Heart left ventricle (tissue), 16 donors: ENCODE data around the gene TNS3. TPM values are rescaled to one million over a fixed set of nuclear protein-coding genes. Genes with fewer than 3 reads are reported as not detected.
A peak's percentile ranks its signal among the peaks of the same experiment; 100 is the strongest.

Experiments
- ATAC-seq, 4 donors: fragments of 200-7000 bp; cut with Tn5 transposase; one replicate each; pipeline ENCODE4 v1.9.1; 2020 to 2022; ENCODE audit warnings: moderate library complexity in 4 of 4, mild to moderate bottlenecking in 3 of 4, moderate number of reproducible peaks in 1 of 4
- DNase-seq, 5 donors: peaks; one replicate each; pipeline ENCODE4 v3.0.0-alpha.2; 2020
- H3K27ac ChIP-seq, 12 donors: fragments of 200-600 bp; sonication (generic) in 4 of 12; one replicate each; pipeline versions ENCODE4 v1.5.0 to v1.8.0; 2016 to 2022; ENCODE audit warnings: mild to moderate bottlenecking in 2 of 12
- H3K27me3 ChIP-seq, 9 donors: fragments of 200-600 bp; sonication (generic) in 2 of 9; one replicate each; pipeline versions ENCODE4 v1.5.1 to v1.8.0; 2016 to 2022; ENCODE audit warnings: mild to moderate bottlenecking in 3 of 9
- H3K36me3 ChIP-seq, 9 donors: fragments of 200-600 bp; sonication (generic) in 2 of 9; one replicate each; pipeline versions ENCODE4 v1.5.0 to v1.8.0; 2018 to 2022; ENCODE audit warnings: mild to moderate bottlenecking in 2 of 9
- H3K4me1 ChIP-seq, 12 donors: fragments of 200-600 bp; sonication (generic) in 4 of 12; one replicate each; pipeline versions ENCODE4 v1.5.0 to v1.8.0; 2016 to 2022; ENCODE audit warnings: mild to moderate bottlenecking in 3 of 12
- H3K4me3 ChIP-seq, 12 donors: fragments of 200-600 bp; sonication (generic) in 4 of 12; one replicate each; pipeline versions ENCODE4 v1.5.0 to v1.8.0; 2017 to 2022; ENCODE audit warnings: mild to moderate bottlenecking in 9 of 12, moderate library complexity in 4 of 12
- H3K9me3 ChIP-seq, 12 donors: fragments of 200-600 bp; sonication (generic) in 4 of 12; one replicate each; pipeline versions ENCODE4 v1.5.0 to v1.8.0; 2016 to 2022; ENCODE audit warnings: mild to moderate bottlenecking in 1 of 12
- CTCF ChIP-seq, 12 donors: fragments of 200-600 bp; sonication (generic) in 4 of 12; IDR thresholded peaks; one replicate each; pipeline versions ENCODE4 v1.5.0 to v1.8.0; 2018 to 2022; ENCODE audit warnings: antibody characterized with exemption in 12 of 12, mild to moderate bottlenecking in 5 of 12
- POLR2A ChIP-seq, 2 donors: fragments of 450-650 bp; IDR thresholded peaks; one replicate each; pipeline ENCODE4 v1.6.1; 2017; ENCODE audit warnings: antibody characterized with exemption in 2 of 2, mild to moderate bottlenecking in 2 of 2, moderate library complexity in 2 of 2
- WGBS, 4 donors: extraction: QIAGEN DNeasy Blood & Tissue Kit in 2 of 4; methylation state at CpG; one replicate each; pipeline versions ENCODE4 v1.1.5 to v1.1.7; 2013 to 2018; 5-methylcytosine and 5-hydroxymethylcytosine counted together
- intact Hi-C, 10 donors: fragments of 100-400 bp; cut with DNase I; formaldehyde crosslinking; loops; one replicate each; pipeline versions ENCODE4 v1.11.1 to v1.14.2; 2022
- polyA plus RNA-seq, 2 donors: library from polyadenylated mRNA; stranded (reverse); fragments of 200-250 nt; gene quantifications; one replicate each; pipeline ENCODE4 v1.2.3, GENCODE V29; 2013
- total RNA-seq, 9 donors: library from RNA; depleted of rRNA in 2 of 9; stranded (reverse); fragments of >200 nt in 2 of 9; fragmentation: NEBNext Ultra II Directional in 3 of 9; extraction: Animal tissue kit (Norgen Biotek cat#: 25700) in 3 of 9; gene quantifications; one replicate each; pipeline versions ENCODE4 v1.1.0 to v1.2.4, GENCODE V29; 2016 to 2023
- donor health status: ischemic (EF 13 %, LVEDD 7.1; RV severe dilation, severe dysfunction).
- donor health status: healthy with polysubstance abuse.
- donor health status: DM: no; HTN: yes; CAD: no.
- donor health status: DM: no; HTN: no; CAD: no.
- donor health status: ischemic (EF 25% LVEDD 6.9; RV normal size, moderate dysfunction).
- donor health status: ischemic (EF 25% LVEDD 5.7; RV mildly dilated, moderate dysfunction).
- donor health status: healthy.
- donor health status: DM: yes; HTN: yes; CAD: no.
- donor health status: ischemic (EF 35%, LVEDD 5.7; RV mildly dilated, moderate dysfunction).
- donor health status: nonischemic (EF 11% LVEDD 7.7; RV severe dilation, severe dysfunction).
- donor health status: DM: yes; HTN: yes; CAD: no.
- donor health status: PGD.
- donor health status: ischemic (EF 29% LVEDD 5.4; RV normal size, mild dysfunction).
- donor health status: nonischemic (EF 23%, LVEDD 6.1; RV moderate dilation, normal function).

Gene TNS3
- total and polyA plus RNA-seq, 11 donors = 10.1 to 116 (median 32.7) TPM

GRCh38 chr7:47540387-47541350 is 41.2 kb downstream of the TNS3 start:
- intact Hi-C loops = no loop called here
- peaks cover 0 to 24% (median 7%) of the 10 kb centered on the region in 12 donors for H3K4me1 ChIP-seq
- 67 to 80% (median 75%) methylated on average over 22 of the region's 22 CpGs for WGBS, 4 donors
- no peak for DNase-seq
- no peaks in the 10 kb centered on the region for H3K36me3 ChIP-seq
- peak in 1 of 4 donors; percentile 11 for ATAC-seq
- no peaks in the 10 kb centered on the region for H3K27me3 ChIP-seq
- H3K27ac ChIP-seq = no peak overlapping the region
- no peak overlapping the region for H3K4me3 ChIP-seq
- H3K9me3 ChIP-seq = no peaks in the 10 kb centered on the region
- TF ChIP-seq POLR2A (IDR thresholded peaks at IDR 0.05) (no peak), CTCF (IDR thresholded peaks at IDR 0.05) (no peak)

GRCh38 chr7:47540053-47540386 is 41.9 kb downstream of the TNS3 start:
- WGBS, 4 donors = 88 to 92% (median 89%) methylated on average over 4 of the region's 4 CpGs

GRCh38 chr7:47539398-47540052 is 42.4 kb downstream of the TNS3 start:
- no peaks in the 10 kb centered on the region for H3K36me3 ChIP-seq
- H3K27ac ChIP-seq = no peak overlapping the region
- TF ChIP-seq POLR2A (IDR thresholded peaks at IDR 0.05) (no peak), CTCF (IDR thresholded peaks at IDR 0.05) (no peak)
- intact Hi-C loops = no loop called here
- H3K4me3 ChIP-seq = no peak overlapping the region
- peaks cover 0 to 24% (median 8%) of the 10 kb centered on the region in 12 donors for H3K4me1 ChIP-seq
- ATAC-seq (no peak), DNase-seq (no peak)
- WGBS, 4 donors = 95 to 96% (median 96%) methylated on average over 9 of the region's 9 CpGs
- H3K27me3 ChIP-seq = no peaks in the 10 kb centered on the region
- H3K9me3 ChIP-seq = no peaks in the 10 kb centered on the region

More at GRCh38 chr7:47540053-47540386, 41.9 kb downstream of the TNS3 start:
- TF ChIP-seq POLR2A (IDR thresholded peaks at IDR 0.05) (no peak), CTCF (IDR thresholded peaks at IDR 0.05) (no peak)
- H3K4me1 ChIP-seq = peaks cover 0 to 24% (median 8%) of the 10 kb centered on the region in 12 donors
- H3K27ac ChIP-seq = no peak overlapping the region
- intact Hi-C loops = no loop called here
- no peaks in the 10 kb centered on the region for H3K27me3 ChIP-seq
- DNase-seq (no peak), ATAC-seq (no peak)
- H3K9me3 ChIP-seq = no peaks in the 10 kb centered on the region
- no peaks in the 10 kb centered on the region for H3K36me3 ChIP-seq
- no peak overlapping the region for H3K4me3 ChIP-seq

- peaks cover 0 to 21% (median 8%) of the 10 kb centered on the region in 12 donors for H3K4me1 ChIP-seq
- no peaks in the 10 kb centered on the region for H3K36me3 ChIP-seq
- no peak for DNase-seq
- intact Hi-C loops = no loop called here
- no peak overlapping the region for H3K4me3 ChIP-seq
- 96 to 99% (median 98%) methylated on average over 5 of the region's 5 CpGs for WGBS, 4 donors
- TF ChIP-seq POLR2A (IDR thresholded peaks at IDR 0.05) = no peak
- TF ChIP-seq CTCF (IDR thresholded peaks at IDR 0.05) = no peak
- H3K9me3 ChIP-seq = no peaks in the 10 kb centered on the region
- H3K27me3 ChIP-seq = no peaks in the 10 kb centered on the region
- no peak overlapping the region for H3K27ac ChIP-seq
- no peak for ATAC-seq
These were observed 43.0 kb downstream of the TNS3 start for GRCh38 chr7:47538846-47539311.
